H1 (cell line): ENCODE results near the gene STARD8. TPM values are rescaled to one million over a fixed set of nuclear protein-coding genes. Genes with fewer than 3 reads are reported as not detected.

Source experiments
- CTCF ChIA-PET: fragments of 300-600 bp; sonication (Branson Sonifier 250); formaldehyde crosslinking; loops from one replicate; lab custom pipeline; 2021; ENCODE audit not compliant: partially characterized antibody; lab: Charles Lee
- POLR2A ChIA-PET: fragments of 300-600 bp; sonication (Branson Sonifier 250); formaldehyde crosslinking; loops from one replicate; lab custom pipeline; 2021; ENCODE audit warnings: inconsistent platforms; ENCODE audit not compliant: partially characterized antibody; lab: Charles Lee
- DNase-seq, 2 experiments: peaks; one replicate each; pipeline versions ENCODE4 v3.0.0 to v3.0.0-alpha.2; 2010 to 2022; ENCODE audit warnings: low spot score in 2 of 2, low read depth in 1 of 2, mixed read lengths in 1 of 2
- FAIRE-seq: peaks from 2 replicates; lab custom pipeline; 2011; peaks lifted over from hg19 to GRCh38; lab: Jason Lieb, UNC
- H2AFZ ChIP-seq: 2 replicates; pipeline ENCODE4 v1.8.1; 2012; ENCODE audit warnings: low read length, inconsistent platforms
- H2AK5ac ChIP-seq: 2 replicates; pipeline ENCODE4 v1.6.1; 2013; ENCODE audit warnings: low read depth, low read length
- H2BK120ac ChIP-seq: replicated peaks from 2 replicates; pipeline ENCODE3; 2013; ENCODE audit warnings: low read depth, low read length, inconsistent platforms
- H2BK12ac ChIP-seq: 2 replicates; pipeline ENCODE4 v1.6.1; 2013; ENCODE audit warnings: low read depth, low read length
- H2BK15ac ChIP-seq: 2 replicates; pipeline ENCODE4 v1.6.1; 2013; ENCODE audit warnings: low read length
- H2BK20ac ChIP-seq: 2 replicates; pipeline ENCODE4 v1.6.1; 2013; ENCODE audit warnings: low read length
- H2BK5ac ChIP-seq: 2 replicates; pipeline ENCODE4 v1.6.1; 2013; ENCODE audit warnings: low read depth, low read length
- H3K14ac ChIP-seq: 2 replicates; pipeline ENCODE4 v1.6.1; 2013; ENCODE audit warnings: inconsistent platforms; ENCODE audit not compliant: insufficient read length
- H3K18ac ChIP-seq: 2 replicates; pipeline ENCODE4 v1.6.1; 2013; ENCODE audit warnings: low read length; ENCODE audit errors: extremely low read depth
- H3K23ac ChIP-seq: 2 replicates; pipeline ENCODE4 v1.6.1; 2013; ENCODE audit warnings: inconsistent platforms; ENCODE audit not compliant: insufficient read length
- H3K23me2 ChIP-seq: 2 replicates; pipeline ENCODE4 v1.6.1; 2013; ENCODE audit warnings: low read depth, low read length
- H3K27ac ChIP-seq: 2 replicates; pipeline ENCODE4 v1.6.1; 2011; ENCODE audit warnings: low read depth, low read length, inconsistent platforms
- H3K27me3 ChIP-seq, 4 experiments: replicated peaks in 1 of 4; 1 replicate in 1 of 4; 2 replicates in 3 of 4; pipeline versions ENCODE4 v1.6.1 to v1.8.1; 2011 to 2013; ENCODE audit warnings: low read length in 3 of 4, mild to moderate bottlenecking in 3 of 4, inconsistent platforms in 2 of 4, mixed read lengths in 2 of 4, moderate library complexity in 1 of 4; ENCODE audit not compliant: control insufficient read depth in 3 of 4, insufficient read depth in 3 of 4; ENCODE audit errors: extremely low read depth in 1 of 4
- H3K36me3 ChIP-seq, 4 experiments: 2 replicates each; pipeline versions ENCODE4 v1.6.1 to v1.8.1; 2011 to 2013; ENCODE audit warnings: mild to moderate bottlenecking in 4 of 4, low read length in 3 of 4, moderate library complexity in 2 of 4, control low read depth in 1 of 4, inconsistent platforms in 1 of 4; ENCODE audit not compliant: insufficient read depth in 4 of 4, control insufficient read depth in 2 of 4
- H3K4ac ChIP-seq: replicated peaks from 2 replicates; pipeline ENCODE3; 2013; ENCODE audit warnings: low read length, low read depth, mixed read lengths, inconsistent platforms; ENCODE audit not compliant: insufficient read length
- H3K4me1 ChIP-seq, 4 experiments: replicated peaks in 1 of 4; 1 replicate in 1 of 4; 2 replicates in 3 of 4; pipeline versions ENCODE4 v1.6.1 to v1.8.1; 2011 to 2013; ENCODE audit warnings: low read length in 3 of 4, inconsistent platforms in 2 of 4, mixed read lengths in 1 of 4; ENCODE audit not compliant: insufficient read depth in 4 of 4, control insufficient read depth in 3 of 4
- H3K4me2 ChIP-seq, 2 experiments: 2 replicates each; pipeline versions ENCODE4 v1.6.1 to v1.8.1; 2011 to 2013; ENCODE audit warnings: low read depth in 2 of 2, low read length in 2 of 2, control low read depth in 1 of 2, inconsistent platforms in 1 of 2, mild to moderate bottlenecking in 1 of 2; ENCODE audit not compliant: insufficient read depth in 1 of 2
- H3K4me3 ChIP-seq, 4 experiments: fragments of 200-600, 300-600 bp in 1 of 4; sonication (generic), shearing (Covaris generic), sonication (Bioruptor Twin) in 1 of 4; 2 replicates each; pipeline versions ENCODE4 v1.5.1 to v1.8.1; 2011 to 2016; ENCODE audit warnings: low read length in 4 of 4, low read depth in 3 of 4, control low read depth in 2 of 4, inconsistent platforms in 2 of 4, mild to moderate bottlenecking in 2 of 4, mixed read lengths in 1 of 4, moderate library complexity in 1 of 4; ENCODE audit not compliant: insufficient read depth in 2 of 4; ENCODE audit errors: extremely low read depth in 1 of 4
- H3K56ac ChIP-seq: replicated peaks from 2 replicates; pipeline ENCODE3; 2013; ENCODE audit warnings: low read depth, mild to moderate bottlenecking, mixed read lengths, low read length, inconsistent platforms; ENCODE audit not compliant: insufficient read length
- H3K79me1 ChIP-seq: 2 replicates; pipeline ENCODE4 v1.6.1; 2013; ENCODE audit warnings: low read depth, low read length, control low read depth
- H3K79me2 ChIP-seq, 2 experiments: 2 replicates each; pipeline versions ENCODE4 v1.6.1 to v1.8.1; 2012 to 2013; ENCODE audit warnings: low read length in 2 of 2, mild to moderate bottlenecking in 2 of 2, inconsistent platforms in 1 of 2; ENCODE audit not compliant: insufficient read depth in 2 of 2, control insufficient read depth in 1 of 2
- H3K9ac ChIP-seq, 4 experiments: replicated peaks in 1 of 4; 1 replicate in 1 of 4; 2 replicates in 3 of 4; pipeline versions ENCODE4 v1.6.1 to v1.8.1; 2011 to 2013; ENCODE audit warnings: low read depth in 3 of 4, low read length in 3 of 4, control low read depth in 2 of 4, mild to moderate bottlenecking in 2 of 4, moderate library complexity in 2 of 4, inconsistent platforms in 1 of 4; ENCODE audit errors: extremely low read depth in 1 of 4
- H3K9me3 ChIP-seq, 2 experiments: 2 replicates each; pipeline versions ENCODE4 v1.6.1 to v1.8.1; 2012 to 2013; ENCODE audit warnings: mild to moderate bottlenecking in 2 of 2, moderate library complexity in 2 of 2, control low read depth in 1 of 2, inconsistent platforms in 1 of 2, low read depth in 1 of 2, low read length in 1 of 2, mixed read lengths in 1 of 2; ENCODE audit not compliant: insufficient read depth in 2 of 2
- H4K20me1 ChIP-seq, 2 experiments: replicated peaks in 1 of 2; 2 replicates each; pipeline versions ENCODE3 to v1.8.1; 2011 to 2013; ENCODE audit warnings: inconsistent platforms in 2 of 2, low read length in 2 of 2, mild to moderate bottlenecking in 1 of 2; ENCODE audit not compliant: insufficient read depth in 2 of 2, control insufficient read depth in 1 of 2
- H4K5ac ChIP-seq: 2 replicates; pipeline ENCODE4 v1.6.1; 2013; ENCODE audit warnings: low read length, low read depth, mixed read lengths, inconsistent platforms; ENCODE audit not compliant: insufficient read length
- H4K8ac ChIP-seq: 2 replicates; pipeline ENCODE4 v1.8.0; 2013; ENCODE audit warnings: mild to moderate bottlenecking, moderate library complexity, low read length, inconsistent platforms; ENCODE audit not compliant: insufficient read depth; ENCODE audit errors: extremely low read depth
- H4K91ac ChIP-seq: replicated peaks from 2 replicates; pipeline ENCODE3; 2013; ENCODE audit warnings: low read length, mixed read lengths, inconsistent platforms; ENCODE audit not compliant: insufficient read length
- EP300 ChIP-seq, 2 experiments: IDR thresholded peaks; 1 replicate in 1 of 2; 2 replicates in 1 of 2; pipeline ENCODE4 v1.6.1; 2011 to 2012; ENCODE audit warnings: low read depth in 2 of 2, low read length in 2 of 2, mild to moderate bottlenecking in 2 of 2, borderline replicate concordance in 1 of 2, inconsistent platforms in 1 of 2, moderate library complexity in 1 of 2
- FOSL1 ChIP-seq: IDR thresholded peaks from 2 replicates; pipeline ENCODE4 v1.6.1; 2011; ENCODE audit warnings: mild to moderate bottlenecking, low read depth, low read length, moderate library complexity; ENCODE audit not compliant: insufficient read depth
- MAFK ChIP-seq: IDR thresholded peaks from 2 replicates; pipeline ENCODE4 v1.6.1; 2012; ENCODE audit warnings: low read depth, mild to moderate bottlenecking, improper control_type of control experiment, low read length
- POLR2AphosphoS5 ChIP-seq: IDR thresholded peaks from 2 replicates; pipeline ENCODE4 v1.6.1; 2011; ENCODE audit warnings: low read depth, low read length
- SP1 ChIP-seq: IDR thresholded peaks from 2 replicates; pipeline ENCODE4 v1.6.1; 2011; ENCODE audit warnings: low read depth, low read length
- SP2 ChIP-seq: IDR thresholded peaks from 2 replicates; pipeline ENCODE4 v1.6.1; 2012; ENCODE audit warnings: mild to moderate bottlenecking, low read length, inconsistent platforms
- WGBS, 2 experiments: shearing (Covaris generic) in 1 of 2; methylation state at CpG; one replicate each; pipeline versions ENCODE4 v1.1.6 to v1.1.7; 2013 to 2015; ENCODE audit warnings: low lambda C conversion rate in 2 of 2, mixed read lengths in 2 of 2, inconsistent platforms in 1 of 2, low coverage in 1 of 2, missing lambda C conversion rate in 1 of 2; ENCODE audit not compliant: insufficient replicate concordance in 2 of 2, insufficient coverage in 1 of 2, insufficient read length in 1 of 2; ENCODE audit errors: extremely low coverage in 1 of 2, missing lambda C conversion rate in 1 of 2; 5-methylcytosine and 5-hydroxymethylcytosine counted together
- polyA plus RNA-seq, 7 experiments: library from polyadenylated mRNA; depleted of rRNA in 3 of 7; stranded (reverse) in 5 of 7; unstranded in 2 of 7; fragments of >200 nt in 5 of 7; fragments of 200-250 nt in 2 of 7; gene quantifications; 1 replicate in 5 of 7; 2 replicates in 1 of 7; 4 replicates in 1 of 7; pipeline versions ENCODE4 v1.2.1 to v1.2.3, GENCODE V29; 2011 to 2013; ENCODE audit warnings: missing spikeins in 2 of 7, mixed read lengths in 2 of 7
- total RNA-seq: library from RNA; stranded (reverse); fragmentation: NEBNext Ultra II Directional; extraction: Animal tissue kit (Norgen Biotek cat#: 25700); gene quantifications from 2 replicates; pipeline ENCODE4 v1.2.1, GENCODE V29; 2021
- TF ChIP-seq, protein P1 (sequence below): IDR thresholded peaks from 2 replicates; pipeline ENCODE4 v1.6.1; 2012; ENCODE audit warnings: inconsistent platforms

The STARD8 gene
- total and polyA plus RNA-seq, 2 of the 8 experiments (the other 6 are each of a cell fraction or from before 2014, with no cell fraction given): 1.8 to 3.8 TPM

- no peak overlapping the region for H3K27ac ChIP-seq
- H3K4me3 ChIP-seq: no peak overlapping the region
- 91% methylated on average over 3 of the region's 3 CpGs; no CpG with 5 or more reads in 1 of the 2 experiments for WGBS, 2 experiments
- no peak overlapping the region for H3K14ac ChIP-seq
- H2BK15ac ChIP-seq: no peak overlapping the region
- H3K4ac ChIP-seq: no peak overlapping the region
- H3K27me3 ChIP-seq: no peaks in the 10 kb centered on the region
- no peak overlapping the region for H3K56ac ChIP-seq
- TF ChIP-seq POLR2AphosphoS5 (no peak), SP1 (no peak), MAFK (no peak), FOSL1 (no peak), EP300 (IDR thresholded peaks at IDR 0.05; ENCODE audit: borderline replicate concordance in 1 of 2, low read depth in 2 of 2, low read length in 2 of 2) (no peak), SP2 (no peak)
- TF ChIP-seq, protein P1, sequence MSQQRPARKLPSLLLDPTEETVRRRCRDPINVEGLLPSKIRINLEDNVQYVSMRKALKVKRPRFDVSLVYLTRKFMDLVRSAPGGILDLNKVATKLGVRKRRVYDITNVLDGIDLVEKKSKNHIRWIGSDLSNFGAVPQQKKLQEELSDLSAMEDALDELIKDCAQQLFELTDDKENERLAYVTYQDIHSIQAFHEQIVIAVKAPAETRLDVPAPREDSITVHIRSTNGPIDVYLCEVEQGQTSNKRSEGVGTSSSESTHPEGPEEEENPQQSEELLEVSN: no peak
- H3K18ac ChIP-seq: no peak overlapping the region
- no peak overlapping the region for H4K91ac ChIP-seq
- H3K4me2 ChIP-seq: no peak overlapping the region
- H2AFZ ChIP-seq: no peak overlapping the region
- ChIA-PET POLR2A (interaction anchor here (1.0 kb wide), 1 partner anchor 14 kb away, joined by 3 read pairs; no protein-coding TSS in a partner anchor), CTCF (interaction anchor here (0.8 to 1.3 kb wide), 3 partner anchors 14 to 40 kb away, joined by 3 to 4 read pairs (median 4); no protein-coding TSS in a partner anchor)
- no peaks in the 10 kb centered on the region for H3K79me2 ChIP-seq
- H3K9me3 ChIP-seq: no peaks in the 10 kb centered on the region
- H2BK5ac ChIP-seq: no peak overlapping the region
- H3K79me1 ChIP-seq: no peaks in the 10 kb centered on the region
- no peak overlapping the region for H4K5ac ChIP-seq
- DNase-seq (no peak), FAIRE-seq (no peak)
- H3K36me3 ChIP-seq: no peaks in the 10 kb centered on the region
- H2AK5ac ChIP-seq: no peak overlapping the region
- no peak overlapping the region for H3K9ac ChIP-seq
- H2BK120ac ChIP-seq: no peak overlapping the region
- H4K20me1 ChIP-seq: no peaks in the 10 kb centered on the region
- H3K4me1 ChIP-seq: peaks cover 0 to 9% (median 4%) of the 10 kb centered on the region in 4 experiments; a peak in 5 of 7 replicates
- H2BK20ac ChIP-seq: no peak overlapping the region
- H3K23ac ChIP-seq: no peak overlapping the region
- H2BK12ac ChIP-seq: no peak overlapping the region
- H4K8ac ChIP-seq: no peak overlapping the region
- no peaks in the 10 kb centered on the region for H3K23me2 ChIP-seq
These were observed 22.4 kb downstream of the STARD8 start for GRCh38 chrX:68669871-68670270.
